K562 (cell line): ENCODE results near the gene MLLT1. TPM values are rescaled to one million over a fixed set of nuclear protein-coding genes. Genes with fewer than 3 reads are reported as not detected.

Experiments
- CAMTA2 ChIP-seq: fragments of 250-450 bp; sonication (Bioruptor Pico); conservative IDR thresholded peaks from 2 replicates; pipeline ENCODE4 v1.5.1; 2022
- KDM2B ChIP-seq: fragments of 250-450 bp; sonication (Bioruptor Pico); IDR thresholded peaks from 2 replicates; pipeline ENCODE4 v1.8.0; 2021; ENCODE audit warnings: mild to moderate bottlenecking, moderate library complexity
- polyA plus RNA-seq, 8 experiments: library from polyadenylated mRNA; depleted of rRNA in 4 of 8; stranded (reverse) in 5 of 8; unstranded in 3 of 8; fragments of >200 nt; fragmentation: Nextera tagmentation in 2 of 8; fragmentation: Illumina TruSeq in 1 of 8; extraction: Ambion mirVana in 2 of 8; extraction: Trizol in 1 of 8; gene quantifications; 2 replicates each; pipeline versions ENCODE4 v1.2.1 to v1.2.3, GENCODE V29; 2011 to 2014; ENCODE audit warnings: inconsistent platforms in 1 of 8, missing spikeins in 1 of 8
- total RNA-seq, 7 experiments: library from RNA; depleted of rRNA in 6 of 7; stranded (reverse); fragments of >200 nt in 6 of 7; fragmentation: Illumina TruSeq in 2 of 7; extraction: Trizol in 2 of 7; gene quantifications; 2 replicates each; pipeline versions ENCODE4 v1.2.1 to v1.2.3, GENCODE V29; 2011 to 2021; ENCODE audit warnings: low replicate concordance in 1 of 7
- TF ChIP-seq, protein P1 (sequence below), 2 experiments: IDR thresholded peaks in 1 of 2; conservative IDR thresholded peaks in 1 of 2; 2 replicates each; pipeline ENCODE4 v1.6.1; 2016; ENCODE audit warnings: low read depth in 2 of 2, mild to moderate bottlenecking in 1 of 2, missing compliant biosample characterization in 1 of 2, missing genetic modification characterization in 1 of 2, moderate library complexity in 1 of 2
- TF ChIP-seq, protein P2 (sequence below), 2 experiments: fragments of 450-650 bp; IDR thresholded peaks; 2 replicates each; pipeline ENCODE4 v1.6.1; 2016; ENCODE audit warnings: mild to moderate bottlenecking in 2 of 2, borderline replicate concordance in 1 of 2, low read depth in 1 of 2, moderate library complexity in 1 of 2
- TF ChIP-seq, protein P3 (sequence below): IDR thresholded peaks from 2 replicates; pipeline ENCODE4 v1.6.1; 2016; ENCODE audit warnings: missing genetic modification characterization, missing compliant biosample characterization

Gene MLLT1
- total and polyA plus RNA-seq, 9 of the 15 experiments (the other 6 are each of a cell fraction or from before 2014, with no cell fraction given) = 0.23 to 63.5 (median 15.4) TPM

DNA sequence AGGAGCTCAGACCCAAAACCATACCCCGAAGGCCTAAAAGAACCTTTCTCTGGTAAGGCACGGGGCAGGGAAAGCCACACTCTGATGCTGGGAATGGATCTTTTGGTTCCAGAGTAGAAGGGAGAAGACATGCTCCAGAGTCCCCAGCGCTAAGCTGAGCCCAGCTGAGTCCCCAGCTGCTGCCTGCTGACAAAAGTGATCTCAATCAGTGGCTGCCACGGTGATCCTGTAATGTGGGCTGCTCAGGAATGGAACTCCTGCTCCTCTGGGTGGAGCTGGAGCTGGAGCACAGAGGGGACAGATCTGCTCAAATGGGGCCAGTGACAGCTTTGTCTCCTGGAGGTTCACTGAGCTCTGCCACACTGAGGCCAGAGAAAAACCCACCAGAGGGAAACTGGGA lies 70.5 kb downstream of the MLLT1 start (continued):
- TF ChIP-seq, protein P1, sequence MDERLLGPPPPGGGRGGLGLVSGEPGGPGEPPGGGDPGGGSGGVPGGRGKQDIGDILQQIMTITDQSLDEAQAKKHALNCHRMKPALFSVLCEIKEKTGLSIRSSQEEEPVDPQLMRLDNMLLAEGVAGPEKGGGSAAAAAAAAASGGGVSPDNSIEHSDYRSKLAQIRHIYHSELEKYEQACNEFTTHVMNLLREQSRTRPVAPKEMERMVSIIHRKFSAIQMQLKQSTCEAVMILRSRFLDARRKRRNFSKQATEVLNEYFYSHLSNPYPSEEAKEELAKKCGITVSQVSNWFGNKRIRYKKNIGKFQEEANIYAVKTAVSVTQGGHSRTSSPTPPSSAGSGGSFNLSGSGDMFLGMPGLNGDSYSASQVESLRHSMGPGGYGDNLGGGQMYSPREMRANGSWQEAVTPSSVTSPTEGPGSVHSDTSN (CRISPR knock-in tag; IDR thresholded peaks at IDR 0.05; ENCODE audit: low read depth) = no peak
- TF ChIP-seq, protein P1 (tag; conservative IDR thresholded peaks at IDR 0.05; ENCODE audit: low read depth) = no peak
- no peak for TF ChIP-seq KDM2B (CRISPR knock-in tag)
- TF ChIP-seq, protein P2, sequence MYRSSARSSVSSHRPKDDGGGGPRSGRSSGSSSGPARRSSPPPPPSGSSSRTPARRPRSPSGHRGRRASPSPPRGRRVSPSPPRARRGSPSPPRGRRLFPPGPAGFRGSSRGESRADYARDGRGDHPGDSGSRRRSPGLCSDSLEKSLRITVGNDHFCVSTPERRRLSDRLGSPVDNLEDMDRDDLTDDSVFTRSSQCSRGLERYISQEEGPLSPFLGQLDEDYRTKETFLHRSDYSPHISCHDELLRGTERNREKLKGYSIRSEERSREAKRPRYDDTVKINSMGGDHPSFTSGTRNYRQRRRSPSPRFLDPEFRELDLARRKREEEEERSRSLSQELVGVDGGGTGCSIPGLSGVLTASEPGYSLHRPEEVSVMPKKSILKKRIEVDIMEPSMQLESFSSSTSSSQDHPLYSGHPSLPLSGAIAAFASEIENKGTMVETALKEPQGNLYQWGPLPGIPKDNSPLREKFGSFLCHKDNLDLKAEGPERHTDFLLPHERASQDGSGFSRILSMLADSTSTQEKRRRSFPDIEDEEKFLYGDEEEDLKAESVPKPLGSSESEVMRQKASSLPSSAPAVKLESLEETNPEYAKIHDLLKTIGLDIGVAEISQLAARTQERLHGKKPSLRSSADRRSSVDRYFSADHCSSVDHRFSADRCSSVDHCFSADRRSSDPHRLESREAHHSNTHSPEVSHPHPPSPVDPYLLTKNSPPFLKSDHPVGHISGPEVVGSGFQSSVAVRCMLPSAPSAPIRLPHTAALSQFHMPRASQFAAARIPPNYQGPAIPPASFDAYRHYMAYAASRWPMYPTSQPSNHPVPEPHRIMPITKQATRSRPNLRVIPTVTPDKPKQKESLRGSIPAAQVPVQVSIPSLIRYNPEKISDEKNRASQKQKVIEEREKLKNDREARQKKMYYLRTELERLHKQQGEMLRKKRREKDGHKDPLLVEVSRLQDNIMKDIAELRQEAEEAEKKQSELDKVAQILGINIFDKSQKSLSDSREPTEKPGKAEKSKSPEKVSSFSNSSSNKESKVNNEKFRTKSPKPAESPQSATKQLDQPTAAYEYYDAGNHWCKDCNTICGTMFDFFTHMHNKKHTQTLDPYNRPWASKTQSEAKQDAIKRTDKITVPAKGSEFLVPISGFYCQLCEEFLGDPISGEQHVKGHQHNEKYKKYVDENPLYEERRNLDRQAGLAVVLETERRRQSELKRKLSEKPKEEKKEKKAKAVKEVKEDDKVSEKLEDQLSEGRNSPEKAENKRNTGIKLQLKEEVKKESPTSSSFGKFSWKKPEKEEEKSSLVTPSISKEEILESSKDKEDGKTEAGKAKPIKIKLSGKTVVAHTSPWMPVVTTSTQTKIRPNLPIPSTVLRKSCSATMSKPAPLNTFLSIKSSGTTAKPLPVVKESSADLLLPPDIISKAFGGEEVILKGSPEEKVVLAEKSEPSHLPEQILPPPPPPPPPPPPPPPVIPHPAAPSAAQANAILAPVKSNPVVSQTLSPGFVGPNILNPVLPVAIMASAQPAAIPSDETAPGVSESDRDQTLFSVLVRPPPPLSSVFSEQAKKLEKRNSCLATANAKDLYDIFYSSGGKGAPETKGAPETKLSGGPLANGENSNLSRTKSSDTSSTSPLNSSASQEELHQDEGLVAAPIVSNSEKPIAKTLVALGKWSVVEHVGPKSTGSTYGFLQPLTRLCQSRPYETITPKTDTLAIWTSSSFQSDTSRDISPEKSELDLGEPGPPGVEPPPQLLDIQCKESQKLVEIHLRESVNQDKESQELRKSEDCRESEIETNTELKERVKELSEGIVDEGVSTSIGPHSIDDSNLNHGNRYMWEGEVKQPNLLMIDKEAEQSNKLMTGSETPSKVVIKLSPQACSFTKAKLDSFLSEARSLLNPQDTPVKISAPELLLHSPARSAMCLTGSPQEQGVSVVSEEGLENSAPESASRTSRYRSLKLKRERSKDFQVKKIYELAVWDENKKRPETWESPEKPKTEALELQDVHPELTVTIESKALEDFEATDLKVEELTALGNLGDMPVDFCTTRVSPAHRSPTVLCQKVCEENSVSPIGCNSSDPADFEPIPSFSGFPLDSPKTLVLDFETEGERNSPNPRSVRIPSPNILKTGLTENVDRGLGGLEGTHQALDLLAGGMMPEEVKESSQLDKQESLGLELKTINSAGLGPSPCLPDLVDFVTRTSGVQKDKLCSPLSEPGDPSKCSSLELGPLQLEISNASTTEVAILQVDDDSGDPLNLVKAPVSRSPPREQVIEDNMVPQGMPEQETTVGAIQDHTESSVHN (IDR thresholded peaks at IDR 0.05; ENCODE audit: borderline replicate concordance in 1 of 2, low read depth in 1 of 2) = no peak
- TF ChIP-seq, protein P3, sequence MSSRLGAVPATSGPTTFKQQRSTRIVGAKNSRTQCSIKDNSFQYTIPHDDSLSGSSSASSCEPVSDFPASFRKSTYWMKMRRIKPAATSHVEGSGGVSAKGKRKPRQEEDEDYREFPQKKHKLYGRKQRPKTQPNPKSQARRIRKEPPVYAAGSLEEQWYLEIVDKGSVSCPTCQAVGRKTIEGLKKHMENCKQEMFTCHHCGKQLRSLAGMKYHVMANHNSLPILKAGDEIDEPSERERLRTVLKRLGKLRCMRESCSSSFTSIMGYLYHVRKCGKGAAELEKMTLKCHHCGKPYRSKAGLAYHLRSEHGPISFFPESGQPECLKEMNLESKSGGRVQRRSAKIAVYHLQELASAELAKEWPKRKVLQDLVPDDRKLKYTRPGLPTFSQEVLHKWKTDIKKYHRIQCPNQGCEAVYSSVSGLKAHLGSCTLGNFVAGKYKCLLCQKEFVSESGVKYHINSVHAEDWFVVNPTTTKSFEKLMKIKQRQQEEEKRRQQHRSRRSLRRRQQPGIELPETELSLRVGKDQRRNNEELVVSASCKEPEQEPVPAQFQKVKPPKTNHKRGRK (tag) = no peak
- TF ChIP-seq CAMTA2 = no peak
- TF ChIP-seq, all 486 proteins: peak for 2
